B cell (primary cell): Measurements from ENCODE around the gene SENP2.

Source experiments
- CTCF ChIP-seq: fragments of 200-600 bp; IDR thresholded peaks from one replicate; pipeline ENCODE4 v1.8.0; 2022; ENCODE audit warnings: antibody characterized with exemption, mild to moderate bottlenecking
- EZH2 ChIP-seq: IDR thresholded peaks from 2 replicates; pipeline ENCODE4 v1.6.1; 2012; ENCODE audit warnings: borderline replicate concordance, low read depth, mild to moderate bottlenecking, moderate library complexity, low read length; ENCODE audit not compliant: insufficient read depth, poor library complexity, severe bottlenecking

GRCh38 chr3:185558395-185558794 is 27.7 kb upstream of the SENP2 start:
- TF ChIP-seq EZH2 (no peak), CTCF (no peak)
